Measurements from ENCODE around the gene PARD3B. TPM values are rescaled to one million over a fixed set of nuclear protein-coding genes. Genes with fewer than 3 reads are reported as not detected.

PARD3B gene
- total and polyA plus RNA-seq, 10 of the 15 experiments (the other 5 are each of a cell fraction or from before 2014, with no cell fraction given) = 0.01 to 0.54 (median 0.07) TPM; not detected in 7

GRCh38 chr2:205477016-205477705, 931.9 kb downstream of the PARD3B start:
- no peak overlapping the region for H3K4me2 ChIP-seq (ENCODE audit: control insufficient read depth, insufficient read depth)
- no TSS peak for BruUV-seq (replicated peaks)
- no peaks in the 10 kb centered on the region for H3K9me3 ChIP-seq (replicated peaks; ENCODE audit: control insufficient read depth, insufficient read depth, low read length)
- no peak overlapping the region for H3K27ac ChIP-seq (ENCODE audit: control insufficient read depth, insufficient read depth)
- peaks cover 1 to 3% of the 10 kb centered on the region in 2 experiments; a peak in 3 of 4 replicates for H3K27me3 ChIP-seq (replicated peaks in 1 of 2; ENCODE audit: control insufficient read depth in 2 of 2, insufficient read depth in 2 of 2, low read length in 1 of 2)
- intact Hi-C loops (cut with micrococcal nuclease; ENCODE audit: unreplicated experiment) = no loop called here
- POLR2A ChIA-PET = no interaction called here
- FAIRE-seq (no peak), DNase-seq (ENCODE audit: low read depth, low spot score) (no peak), ATAC-seq (no peak)
- no peaks in the 10 kb centered on the region for H4K20me1 ChIP-seq (ENCODE audit: control insufficient read depth, insufficient read depth)
- no peaks in the 10 kb centered on the region for H3K79me2 ChIP-seq (ENCODE audit: control insufficient read depth, insufficient read depth, low read length)
- SMC1A ChIA-PET (ENCODE audit: uncharacterized antibody, unreplicated experiment) = interaction anchor here (0.7 kb wide), 1 partner anchor 94 kb away, joined by 3 read pairs; no protein-coding TSS in a partner anchor
- RAD21 ChIA-PET (ENCODE audit: unreplicated experiment) = no interaction called here
- H3K4me3 ChIP-seq = no peak overlapping the region
- WGBS (ENCODE audit: insufficient coverage, insufficient replicate concordance, low lambda C conversion rate, missing lambda C conversion rate) = 0% methylated on average over 3 of the region's 3 CpGs
- no peaks in the 10 kb centered on the region for H3K4me1 ChIP-seq (ENCODE audit: control insufficient read depth, insufficient read depth, low read length)
- no peak overlapping the region for H2AFZ ChIP-seq (ENCODE audit: control insufficient read depth, low read depth, low read length)
- CTCF ChIA-PET = no interaction called here
- no peaks in the 10 kb centered on the region for H3K36me3 ChIP-seq (ENCODE audit: control insufficient read depth in 2 of 2, insufficient read depth in 2 of 2, low read length in 1 of 2)
- in situ Hi-C loops (cut with MboI) = no loop called here
- H3K9ac ChIP-seq (ENCODE audit: control insufficient read depth, insufficient read depth, low read length) = no peak overlapping the region
- TF ChIP-seq CEBPB (IDR thresholded peaks at IDR 0.05; ENCODE audit: borderline replicate concordance in 1 of 2, low read depth in 2 of 2, low read length in 2 of 2) (no peak), MYC (IDR thresholded peaks at IDR 0.05; ENCODE audit: insufficient read depth, insufficient read length, insufficient replicate concordance, low read length, severe bottlenecking) (no peak), ZBTB4 (CRISPR knock-in tag; IDR thresholded peaks at IDR 0.05) (no peak), POLR2AphosphoS5 (IDR thresholded peaks at IDR 0.05; ENCODE audit: low read length) (no peak), CUX1 (IDR thresholded peaks at IDR 0.05; ENCODE audit: insufficient replicate concordance, low read depth, low read length) (no peak), NBN (IDR thresholded peaks at IDR 0.05) (no peak), IRF5 (IDR thresholded peaks at IDR 0.05; ENCODE audit: borderline replicate concordance) (no peak), BCLAF1 (IDR thresholded peaks at IDR 0.05) (no peak), DPF2 (IDR thresholded peaks at IDR 0.05) (no peak), POLR2A (IDR thresholded peaks at IDR 0.05; ENCODE audit: low read depth, low read length) (no peak)
